Stimulated activated CD4-positive, alpha-beta T cell treated with anti-CD3 and anti-CD28 coated beads, Interleukin-4, amount 100 ng/mL, for 1 hour (primary cell): ENCODE data around the gene MCOLN3.

Experiments
- DNase-seq: peaks from one replicate; pipeline ENCODE4 v3.0.0-alpha.2; 2020

MCOLN3 gene, protein sequence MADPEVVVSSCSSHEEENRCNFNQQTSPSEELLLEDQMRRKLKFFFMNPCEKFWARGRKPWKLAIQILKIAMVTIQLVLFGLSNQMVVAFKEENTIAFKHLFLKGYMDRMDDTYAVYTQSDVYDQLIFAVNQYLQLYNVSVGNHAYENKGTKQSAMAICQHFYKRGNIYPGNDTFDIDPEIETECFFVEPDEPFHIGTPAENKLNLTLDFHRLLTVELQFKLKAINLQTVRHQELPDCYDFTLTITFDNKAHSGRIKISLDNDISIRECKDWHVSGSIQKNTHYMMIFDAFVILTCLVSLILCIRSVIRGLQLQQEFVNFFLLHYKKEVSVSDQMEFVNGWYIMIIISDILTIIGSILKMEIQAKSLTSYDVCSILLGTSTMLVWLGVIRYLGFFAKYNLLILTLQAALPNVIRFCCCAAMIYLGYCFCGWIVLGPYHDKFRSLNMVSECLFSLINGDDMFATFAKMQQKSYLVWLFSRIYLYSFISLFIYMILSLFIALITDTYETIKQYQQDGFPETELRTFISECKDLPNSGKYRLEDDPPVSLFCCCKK

DNA sequence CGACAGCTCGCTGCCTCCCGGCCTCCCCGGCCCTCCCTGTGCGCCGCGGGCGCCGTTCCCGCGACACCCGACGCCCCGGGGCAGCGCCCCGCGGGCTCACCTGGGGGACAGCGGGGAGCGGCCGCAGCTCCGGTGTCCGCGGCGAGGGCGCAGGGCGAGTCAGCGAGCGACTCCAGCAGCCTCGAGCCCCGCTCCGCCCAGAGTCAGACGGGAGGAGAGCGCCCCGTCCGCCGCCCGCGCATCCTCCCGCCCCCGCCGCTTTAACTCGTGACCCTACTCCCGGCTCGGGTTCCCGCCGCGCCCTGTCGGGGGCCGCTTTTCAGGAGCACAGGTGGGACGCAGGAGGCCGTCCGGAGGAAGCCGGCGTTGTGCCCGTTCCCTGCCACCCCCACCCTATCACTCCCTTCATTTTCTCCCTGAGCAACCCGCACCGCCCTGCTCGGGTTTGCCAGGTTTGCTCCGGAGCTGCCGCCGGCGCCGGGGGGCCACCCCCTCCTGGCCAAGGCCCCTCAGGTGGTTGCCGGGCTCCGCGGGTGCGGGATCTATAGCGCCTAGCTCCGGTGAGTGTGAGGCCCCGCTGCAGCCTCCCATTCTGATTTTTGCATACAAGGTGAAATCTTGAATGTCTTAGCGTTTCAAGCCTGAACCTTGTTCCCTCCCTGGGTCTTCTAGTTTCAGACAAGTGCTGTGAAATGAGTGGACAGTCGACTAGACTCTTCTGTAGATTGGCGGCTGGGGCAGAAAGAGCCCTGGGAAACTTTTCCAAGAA, at the start of gene MCOLN3:
Gene MCOLN3 (minus strand): TSS at position 205 of the 769 bp plus-strand sequence. CDS start 3,140 bp downstream, outside the sequence.
- DNase-seq: peak; percentile 45

DNA sequence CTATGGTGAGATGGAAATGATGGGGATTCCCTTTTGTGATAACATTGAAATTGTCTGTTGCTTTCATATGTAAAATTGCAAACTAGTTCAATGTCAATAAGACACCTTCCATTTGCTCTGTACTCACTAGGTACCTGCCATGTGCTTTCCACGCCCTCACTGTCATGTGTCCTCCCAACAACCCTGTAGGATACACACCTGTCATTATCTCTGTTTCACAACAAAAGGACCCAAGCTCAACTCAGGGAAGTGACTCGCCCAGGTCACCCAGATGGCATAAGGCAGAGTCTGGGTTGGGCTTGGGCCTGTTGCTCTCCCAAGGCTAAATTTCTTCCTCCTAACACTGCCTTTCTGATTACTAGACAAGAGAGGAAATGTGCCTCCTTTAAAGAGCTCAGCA, 45.3 kb upstream of the MCOLN3 start:
- DNase-seq: no peak

DNA sequence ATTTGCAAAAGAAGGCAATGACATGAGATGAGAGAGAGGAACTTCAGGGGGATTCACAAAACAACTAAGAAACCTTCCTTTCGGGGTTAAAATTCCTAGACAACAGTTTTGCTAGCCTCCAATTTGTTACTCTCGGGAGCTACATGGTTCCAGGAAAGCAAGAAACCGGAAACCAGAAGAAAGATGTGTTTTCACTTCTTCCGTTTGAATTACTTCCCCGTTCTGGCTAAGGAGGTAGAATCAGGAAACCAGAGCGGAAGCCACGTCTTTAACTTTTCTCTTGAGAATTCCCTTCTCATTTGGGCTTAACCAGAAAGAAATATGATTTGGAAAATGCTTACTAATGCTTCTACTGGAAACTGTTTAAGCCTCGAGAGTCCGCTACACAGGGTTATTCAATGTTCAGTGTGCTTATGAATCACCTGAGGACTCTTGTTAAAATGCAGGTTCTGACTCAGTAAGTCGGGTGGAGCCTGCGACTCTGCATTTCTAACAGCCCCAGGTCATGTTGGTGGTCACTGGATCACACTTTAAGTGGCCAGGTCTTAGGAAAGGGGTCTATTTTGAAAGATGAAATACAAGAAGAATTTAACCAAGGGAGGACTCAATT, 43.5 kb upstream of the MCOLN3 start:
- no peak for DNase-seq

DNA sequence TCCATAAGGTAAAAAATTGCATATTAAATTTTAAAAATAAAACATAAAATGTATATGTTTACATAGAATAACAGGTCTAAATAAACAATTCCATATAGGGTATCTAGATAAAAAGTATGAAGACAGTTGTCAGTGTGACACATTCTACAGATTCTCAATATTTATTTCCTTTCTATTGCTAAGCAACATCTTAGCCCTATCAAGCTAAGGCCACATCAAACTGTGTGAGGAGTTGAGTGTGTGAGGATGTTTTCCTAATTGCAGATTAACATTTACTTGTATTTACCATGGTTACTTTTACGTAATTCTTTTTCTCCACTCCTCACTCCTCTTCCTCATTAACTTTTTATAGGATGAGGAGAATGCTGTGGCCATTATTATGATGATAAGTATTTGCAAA, 41.9 kb upstream of the MCOLN3 start:
- no peak for DNase-seq

GRCh38 chr1:85089203-85089602, 40.9 kb upstream of the MCOLN3 start:
- DNase-seq: no peak

DNA sequence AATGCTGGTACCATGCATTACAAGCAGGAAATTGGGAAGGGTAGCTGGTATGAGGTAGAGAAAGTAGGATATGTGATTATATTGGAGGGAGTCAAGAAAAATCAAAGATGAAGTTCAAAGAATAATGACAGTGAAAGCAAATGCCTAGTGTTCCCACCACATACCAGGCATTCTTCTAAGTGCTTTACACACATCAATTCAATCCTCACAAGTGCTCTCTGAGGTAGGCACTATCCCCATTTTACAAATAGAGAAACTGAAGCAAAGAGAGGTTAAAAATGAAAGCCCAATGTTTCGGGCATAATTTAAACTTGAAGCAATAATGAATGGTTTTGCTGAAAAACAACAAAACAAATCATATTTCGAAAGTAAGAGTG, 40.1 kb upstream of the MCOLN3 start:
- no peak for DNase-seq

GRCh38 chr1:85087659-85088407, 39.5 kb upstream of the MCOLN3 start:
- DNase-seq: no peak

GRCh38 chr1:85085417-85085816, 37.1 kb upstream of the MCOLN3 start:
- DNase-seq: no peak

- no peak for DNase-seq
Observed at GRCh38 chr1:85078903-85079302, 30.6 kb upstream of the MCOLN3 start.

GRCh38 chr1:85074365-85074964, 26.2 kb upstream of the MCOLN3 start:
- DNase-seq: no peak

DNA sequence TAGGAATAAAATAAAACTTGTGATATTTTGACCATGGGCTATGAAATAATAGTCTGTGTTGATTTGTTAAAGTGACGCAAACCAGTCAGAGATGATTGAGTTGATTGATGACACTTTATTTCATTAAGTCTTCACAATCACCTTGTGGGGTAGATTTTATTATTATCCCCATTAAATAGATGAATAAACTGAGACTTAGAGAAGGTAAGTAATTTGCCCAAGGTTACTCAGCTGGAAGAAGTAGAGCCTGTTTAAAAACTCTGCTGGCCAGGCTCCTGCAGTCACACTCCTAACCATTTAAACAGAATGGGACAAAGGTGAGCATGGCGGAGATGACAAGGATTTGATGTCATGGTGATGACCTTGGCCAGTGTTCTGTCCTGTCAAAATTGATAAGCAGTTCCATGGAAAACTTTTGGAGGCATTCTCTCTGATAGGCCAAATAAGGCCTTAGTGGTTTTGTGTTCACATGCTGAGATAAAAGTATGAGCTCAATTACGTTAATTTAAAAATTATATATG, 22.7 kb upstream of the MCOLN3 start:
- DNase-seq: no peak

DNA sequence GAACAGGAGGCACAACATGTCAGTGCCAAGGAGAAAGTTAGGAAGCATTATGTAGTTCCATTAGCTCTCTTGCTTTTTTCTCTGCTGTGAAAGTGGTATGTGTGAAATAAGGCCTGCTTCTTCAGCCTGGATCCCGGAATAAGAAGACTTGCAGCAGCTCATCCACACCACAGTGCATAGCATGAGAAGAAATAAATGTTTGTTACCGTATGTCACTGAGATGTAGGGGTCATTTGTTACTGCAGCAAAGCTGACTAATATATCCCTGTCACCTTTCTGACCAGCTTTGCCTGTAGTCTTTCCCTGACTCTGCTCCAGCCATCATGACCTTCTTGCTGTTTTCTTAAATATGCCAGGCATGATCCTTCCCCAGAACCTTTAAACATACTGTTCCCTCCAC, 20.5 kb upstream of the MCOLN3 start:
- DNase-seq: no peak

- DNase-seq: no peak
Observed at GRCh38 chr1:85065550-85065949, 17.2 kb upstream of the MCOLN3 start.

GRCh38 chr1:85062425-85063026, 14.2 kb upstream of the MCOLN3 start:
- no peak for DNase-seq

GRCh38 chr1:85061711-85062424, 13.6 kb upstream of the MCOLN3 start:
- DNase-seq: peak; percentile 66

DNA sequence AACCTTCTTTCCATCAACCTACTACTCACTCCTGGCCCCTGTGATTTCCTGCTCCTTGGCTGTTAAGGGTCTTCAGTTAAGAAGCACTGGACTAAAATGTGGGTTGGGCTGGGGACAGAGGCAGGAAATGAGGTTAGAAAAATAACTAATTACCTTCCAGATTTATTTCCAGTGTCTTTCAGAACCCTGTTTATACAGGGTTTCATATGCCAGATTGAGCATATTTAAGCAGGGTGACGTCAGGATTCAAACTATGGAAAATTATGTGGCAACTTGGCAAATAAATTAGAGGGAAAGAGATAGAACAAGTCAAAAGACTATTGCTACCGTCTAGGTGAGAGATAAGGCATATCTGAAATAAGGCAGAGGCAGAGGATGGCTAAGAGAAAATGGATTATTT, 11.7 kb upstream of the MCOLN3 start:
- DNase-seq: no peak

GRCh38 chr1:85059563-85059962, 11.3 kb upstream of the MCOLN3 start:
- DNase-seq: no peak

- no peak for DNase-seq
Observed at GRCh38 chr1:85058786-85059185, 10.5 kb upstream of the MCOLN3 start.

DNA sequence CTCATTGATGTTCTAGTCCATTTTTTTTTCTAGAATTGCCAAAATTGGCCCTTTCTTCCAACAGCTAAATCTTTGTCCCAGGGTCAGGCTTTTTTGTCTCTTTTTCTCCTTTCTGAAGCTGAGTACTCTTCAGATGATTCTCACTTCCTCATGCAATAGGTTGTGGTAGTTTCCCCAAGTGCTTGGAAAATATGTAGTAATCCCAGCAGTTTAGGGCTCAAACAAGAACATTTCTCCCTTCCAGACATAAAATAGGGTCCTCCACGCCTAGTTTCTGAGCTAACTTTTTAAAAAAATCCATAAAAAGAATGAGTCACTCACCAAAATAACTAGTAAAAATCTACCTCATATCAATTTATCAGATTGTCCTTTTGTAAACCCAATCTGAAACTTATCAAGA, 10.0 kb upstream of the MCOLN3 start:
- no peak for DNase-seq

DNA sequence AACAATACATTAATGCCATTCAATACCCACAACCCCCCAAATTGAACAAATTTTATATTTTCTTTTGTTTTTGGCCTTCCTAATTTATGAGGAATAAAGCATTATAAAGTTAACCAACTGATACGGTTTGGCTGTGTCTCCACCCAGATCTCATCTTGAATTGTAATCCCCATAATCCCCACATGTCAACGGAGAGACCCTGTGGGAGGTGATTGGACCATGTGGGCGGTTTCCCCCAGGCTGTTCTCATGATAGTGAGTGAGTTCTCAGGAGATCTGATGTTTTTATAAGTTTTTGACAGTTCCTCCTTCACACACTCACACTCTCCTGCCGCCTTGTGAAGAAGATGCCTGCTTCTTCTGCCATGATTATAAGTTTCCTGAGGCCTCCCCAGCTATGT, 6.4 kb upstream of the MCOLN3 start:
- DNase-seq: no peak

DNA sequence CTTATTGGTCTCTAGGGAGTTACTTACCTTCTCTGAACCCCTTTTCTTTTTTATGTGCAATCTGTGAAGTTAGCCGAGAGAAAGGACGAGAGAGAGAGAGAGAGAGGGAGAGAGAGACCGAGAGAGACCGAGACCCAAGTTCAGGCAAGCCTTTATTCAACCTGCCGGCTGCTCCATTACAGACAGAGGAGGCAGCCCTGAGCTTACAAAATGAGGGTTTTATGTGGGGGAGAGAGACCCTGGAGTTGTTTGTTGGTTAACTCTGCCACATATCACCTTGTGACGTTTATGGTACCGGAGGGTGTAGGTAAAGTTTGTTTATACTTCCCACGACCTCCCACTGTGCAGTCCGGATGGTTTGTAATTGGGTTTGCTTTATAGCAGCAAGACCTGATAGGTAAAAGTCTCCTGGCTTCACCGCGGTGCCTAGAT, 1.5 kb upstream of the MCOLN3 start:
- DNase-seq: no peak
